ENCODE data around the gene CCDC88B. TPM values are rescaled to one million over a fixed set of nuclear protein-coding genes. Genes with fewer than 3 reads are reported as not detected.
"Not testable (repeated sequence)": the region's sequence is repeated elsewhere in the genome, so short reads cannot be mapped to it uniquely, and the experiment has no call there.

Gene CCDC88B
- total and polyA plus RNA-seq, 5 donors from 2014 or later: 7.4 to 144 (median 10.2) TPM

DNA sequence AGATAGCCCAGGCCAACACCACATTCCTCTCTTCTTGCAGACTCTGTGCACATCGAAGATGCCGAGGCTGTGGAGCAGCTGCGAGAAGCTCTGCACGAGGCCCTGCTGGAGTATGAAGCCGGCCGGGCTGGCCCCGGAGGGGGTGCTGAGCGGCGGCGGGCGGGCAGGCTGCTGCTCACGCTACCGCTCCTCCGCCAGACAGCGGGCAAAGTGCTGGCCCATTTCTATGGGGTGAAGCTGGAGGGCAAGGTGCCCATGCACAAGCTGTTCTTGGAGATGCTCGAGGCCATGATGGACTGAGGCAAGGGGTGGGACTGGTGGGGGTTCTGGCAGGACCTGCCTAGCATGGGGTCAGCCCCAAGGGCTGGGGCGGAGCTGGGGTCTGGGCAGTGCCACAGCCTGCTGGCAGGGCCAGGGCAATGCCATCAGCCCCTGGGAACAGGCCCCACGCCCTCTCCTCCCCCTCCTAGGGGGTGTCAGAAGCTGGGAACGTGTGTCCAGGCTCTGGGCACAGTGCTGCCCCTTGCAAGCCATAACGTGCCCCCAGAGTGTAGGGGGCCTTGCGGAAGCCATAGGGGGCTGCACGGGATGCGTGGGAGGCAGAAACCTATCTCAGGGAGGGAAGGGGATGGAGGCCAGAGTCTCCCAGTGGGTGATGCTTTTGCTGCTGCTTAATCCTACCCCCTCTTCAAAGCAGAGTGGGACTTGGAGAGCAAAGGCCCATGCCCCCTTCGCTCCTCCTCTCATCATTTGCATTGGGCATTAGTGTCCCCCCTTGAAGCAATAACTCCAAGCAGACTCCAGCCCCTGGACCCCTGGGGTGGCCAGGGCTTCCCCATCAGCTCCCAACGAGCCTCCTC lies 24.1 kb upstream of the CCDC88B start:
- not testable (repeated sequence) for H3K4me3 ChIP-seq (ENCODE audit: low read depth, low read length); H3K27me3 ChIP-seq (ENCODE audit: control insufficient read depth, insufficient read depth, low read length); ATAC-seq (ENCODE audit: low read depth in 2 of 2); H3K9me3 ChIP-seq (ENCODE audit: control insufficient read depth in 2 of 2, low read length in 2 of 2); DNase-seq; H3K9me3 Mint-ChIP-seq; H3K27me3 Mint-ChIP-seq; H3K36me3 ChIP-seq (ENCODE audit: control insufficient read depth, insufficient read depth, low read length)
- Histone ChIP-seq H3K27ac (ENCODE audit: insufficient read depth, low read length, poor library complexity, severe bottlenecking) (peak overlapping the region; percentile 98), H3K4me1 (ENCODE audit: control insufficient read depth, insufficient read depth, low read length, poor library complexity, severe bottlenecking) (peaks cover 31% of the 10 kb centered on the region)
- peaks cover 22% of the 10 kb centered on the region for H3K36me3 Mint-ChIP-seq
- peak overlapping the region; percentile 93 to 97 (median 96) for H3K4me3 Mint-ChIP-seq
- H3K4me1 Mint-ChIP-seq: peaks cover 0 to 57% (median 32%) of the 10 kb centered on the region in 4 donors
- peak overlapping the region; percentile 99 to 100 (median 100) for H3K27ac Mint-ChIP-seq

DNA sequence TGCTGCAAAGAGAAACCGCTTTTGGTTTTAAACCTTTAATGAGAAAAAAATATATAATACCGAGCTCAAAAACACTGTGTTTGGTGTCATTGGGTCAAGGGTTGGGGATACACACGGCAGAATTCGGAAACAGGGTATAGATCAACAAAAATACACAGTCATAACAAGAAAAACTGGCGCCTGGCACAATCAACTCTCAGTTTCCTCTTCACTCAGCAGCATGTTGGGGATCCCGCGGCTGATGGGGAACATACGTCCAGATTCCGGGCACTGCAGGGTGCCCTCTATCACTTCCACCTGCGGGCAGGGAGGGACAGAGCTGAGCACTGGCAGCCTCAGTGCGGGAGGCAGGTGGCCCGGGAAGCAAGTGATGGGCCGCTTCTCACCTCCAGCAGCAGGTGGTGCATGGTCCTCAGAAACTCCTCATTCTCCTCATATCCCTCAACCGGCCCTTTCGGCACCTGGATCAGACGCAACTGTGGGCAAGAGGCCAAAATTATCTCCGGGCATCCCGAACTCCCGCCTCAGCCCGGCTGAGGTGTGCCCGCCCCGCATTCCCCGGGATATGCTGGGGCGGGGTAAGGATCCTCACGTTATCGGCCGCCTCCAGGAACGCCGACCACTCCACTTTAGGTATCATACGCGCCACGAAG lies 23.2 kb upstream of the CCDC88B start:
- H3K27ac ChIP-seq (ENCODE audit: insufficient read depth, low read length, poor library complexity, severe bottlenecking): peak overlapping the region; percentile 98
- H3K27me3 ChIP-seq (ENCODE audit: control insufficient read depth, insufficient read depth, low read length): no peaks in the 10 kb centered on the region
- H3K9me3 ChIP-seq (ENCODE audit: control insufficient read depth in 2 of 2, low read length in 2 of 2): no peaks in the 10 kb centered on the region
- H3K27ac Mint-ChIP-seq: peak overlapping the region; percentile 99 to 100 (median 100)
- peaks cover 0 to 57% (median 32%) of the 10 kb centered on the region in 4 donors for H3K4me1 Mint-ChIP-seq
- H3K4me3 ChIP-seq (ENCODE audit: low read depth, low read length): peak overlapping the region; percentile 89
- peak overlapping the region; percentile 93 to 97 (median 96) for H3K4me3 Mint-ChIP-seq
- ATAC-seq (ENCODE audit: low read depth in 2 of 2): no peak
- H3K36me3 ChIP-seq (ENCODE audit: control insufficient read depth, insufficient read depth, low read length): peaks cover 8% of the 10 kb centered on the region
- H3K9me3 Mint-ChIP-seq: peaks cover 0 to 2% (median 0%) of the 10 kb centered on the region in 7 donors
- H3K36me3 Mint-ChIP-seq: peaks cover 28% of the 10 kb centered on the region
- DNase-seq: peak in 2 of 3 donors; percentile 28 to 67
- H3K4me1 ChIP-seq (ENCODE audit: control insufficient read depth, insufficient read depth, low read length, poor library complexity, severe bottlenecking): peaks cover 31% of the 10 kb centered on the region
- H3K27me3 Mint-ChIP-seq: no peaks in the 10 kb centered on the region

DNA sequence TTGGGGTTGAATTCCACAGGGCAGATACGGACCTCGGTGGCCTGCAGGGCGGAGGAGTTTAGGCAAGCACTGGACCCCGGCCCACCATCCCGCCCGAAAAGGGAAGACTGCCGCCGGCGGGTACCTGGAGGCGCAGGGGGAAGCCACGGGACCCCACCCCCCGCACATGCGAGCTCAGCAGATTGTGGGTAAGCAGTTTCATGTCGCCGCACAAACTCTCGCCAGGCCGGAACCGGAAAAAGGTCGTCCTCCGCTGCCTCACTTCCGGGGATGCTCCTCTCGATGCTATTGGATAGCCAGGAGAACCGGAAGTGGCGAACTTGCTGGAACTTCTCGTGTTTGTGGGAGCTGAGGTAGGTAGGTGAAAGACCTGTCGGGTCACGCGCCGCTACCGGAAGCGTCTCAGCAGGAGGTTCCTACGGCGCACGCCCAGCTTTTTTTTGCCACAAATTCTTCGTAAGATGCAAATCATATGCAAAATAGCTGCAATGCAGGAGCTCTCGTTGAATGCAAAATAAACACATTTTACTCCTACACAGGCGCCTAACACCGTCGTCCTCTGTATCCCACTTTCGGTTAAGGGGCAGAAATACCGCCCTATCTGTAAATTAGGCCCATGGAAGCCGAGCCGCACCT lies 22.6 kb upstream of the CCDC88B start, which contains the start of gene TRMT112:
TRMT112 (minus strand) TSS at position 235 of the 636 bp plus-strand sequence; CDS start at position 202, 33 bp downstream.
- H3K27me3 ChIP-seq (ENCODE audit: control insufficient read depth, insufficient read depth, low read length): no peaks in the 10 kb centered on the region
- H3K27me3 Mint-ChIP-seq: no peaks in the 10 kb centered on the region
- H3K27ac Mint-ChIP-seq: peak within 1 kb of the TSS; percentile 99 to 100 (median 100)
- peaks cover 0 to 54% (median 32%) of the 10 kb centered on the region in 4 donors for H3K4me1 Mint-ChIP-seq
- ATAC-seq (ENCODE audit: low read depth in 2 of 2): peak; percentile 81
- H3K36me3 Mint-ChIP-seq: peaks cover 27% of the 10 kb centered on the region
- H3K36me3 ChIP-seq (ENCODE audit: control insufficient read depth, insufficient read depth, low read length): peaks cover 8% of the 10 kb centered on the region
- H3K4me1 ChIP-seq (ENCODE audit: control insufficient read depth, insufficient read depth, low read length, poor library complexity, severe bottlenecking): peaks cover 31% of the 10 kb centered on the region
- H3K9me3 ChIP-seq (ENCODE audit: control insufficient read depth in 2 of 2, low read length in 2 of 2): no peaks in the 10 kb centered on the region
- H3K9me3 Mint-ChIP-seq: peaks cover 0 to 2% (median 0%) of the 10 kb centered on the region in 7 donors
- H3K27ac ChIP-seq (ENCODE audit: insufficient read depth, low read length, poor library complexity, severe bottlenecking): peak within 1 kb of the TSS; percentile 98
- peak within 1 kb of the TSS; percentile 93 to 97 (median 96) for H3K4me3 Mint-ChIP-seq
- peak; percentile 98 for DNase-seq
- peak within 1 kb of the TSS; percentile 89 for H3K4me3 ChIP-seq (ENCODE audit: low read depth, low read length)

DNA sequence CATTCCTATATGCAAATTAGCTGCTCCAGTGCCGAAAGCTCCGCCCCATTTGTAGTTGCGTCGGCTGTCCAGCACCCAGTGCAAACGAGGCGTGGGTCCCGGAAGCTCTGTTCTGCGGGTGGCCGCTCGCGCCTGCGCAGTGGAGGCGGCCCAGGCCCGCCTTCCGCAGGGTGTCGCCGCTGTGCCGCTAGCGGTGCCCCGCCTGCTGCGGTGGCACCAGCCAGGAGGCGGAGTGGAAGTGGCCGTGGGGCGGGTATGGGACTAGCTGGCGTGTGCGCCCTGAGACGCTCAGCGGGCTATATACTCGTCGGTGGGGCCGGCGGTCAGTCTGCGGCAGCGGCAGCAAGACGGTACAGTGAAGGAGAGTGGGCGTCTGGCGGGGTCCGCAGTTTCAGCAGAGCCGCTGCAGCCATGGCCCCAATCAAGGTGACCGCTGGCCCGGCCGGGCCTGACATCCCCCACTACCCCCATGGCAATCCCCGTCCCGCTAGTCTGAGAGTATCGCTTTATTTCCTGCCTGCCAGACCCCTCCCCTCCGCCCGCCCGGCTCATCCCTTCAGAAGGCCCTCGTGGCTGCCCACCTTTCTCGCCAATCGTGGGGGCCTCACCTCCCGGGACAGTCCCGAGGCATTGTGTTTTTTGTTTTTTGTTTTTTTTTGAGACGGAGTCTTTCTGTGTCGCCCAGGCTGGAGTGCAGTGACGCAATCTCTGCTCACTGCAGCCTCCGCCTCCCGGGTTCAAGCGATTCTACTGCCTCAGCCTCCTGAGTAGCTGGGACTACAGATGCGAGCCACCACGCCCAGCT lies 21.8 kb upstream of the CCDC88B start, which contains the start of gene PRDX5:
PRDX5 (plus strand) TSS at position 161 of the 805 bp plus-strand sequence; CDS start at position 256, 95 bp downstream.
- H3K9me3 Mint-ChIP-seq: no peaks in the 10 kb centered on the region
- peaks cover 8% of the 10 kb centered on the region for H3K36me3 ChIP-seq (ENCODE audit: control insufficient read depth, insufficient read depth, low read length)
- H3K4me3 ChIP-seq (ENCODE audit: low read depth, low read length): peak within 1 kb of the TSS; percentile 89
- peak within 1 kb of the TSS; percentile 99 to 100 (median 100) for H3K27ac Mint-ChIP-seq
- H3K4me1 Mint-ChIP-seq: peaks cover 0 to 47% (median 28%) of the 10 kb centered on the region in 4 donors
- no peaks in the 10 kb centered on the region for H3K27me3 Mint-ChIP-seq
- ATAC-seq (ENCODE audit: low read depth in 2 of 2) (peak; percentile 78 to 82), DNase-seq (peak; percentile 93 to 98 (median 97))
- H3K4me1 ChIP-seq (ENCODE audit: control insufficient read depth, insufficient read depth, low read length, poor library complexity, severe bottlenecking): peaks cover 31% of the 10 kb centered on the region
- H3K27me3 ChIP-seq (ENCODE audit: control insufficient read depth, insufficient read depth, low read length): no peaks in the 10 kb centered on the region
- H3K27ac ChIP-seq (ENCODE audit: insufficient read depth, low read length, poor library complexity, severe bottlenecking): peak within 1 kb of the TSS; percentile 98
- H3K4me3 Mint-ChIP-seq: peak within 1 kb of the TSS; percentile 93 to 97 (median 96)
- no peaks in the 10 kb centered on the region for H3K9me3 ChIP-seq (ENCODE audit: control insufficient read depth in 2 of 2, low read length in 2 of 2)
- H3K36me3 Mint-ChIP-seq: peaks cover 21% of the 10 kb centered on the region

DNA sequence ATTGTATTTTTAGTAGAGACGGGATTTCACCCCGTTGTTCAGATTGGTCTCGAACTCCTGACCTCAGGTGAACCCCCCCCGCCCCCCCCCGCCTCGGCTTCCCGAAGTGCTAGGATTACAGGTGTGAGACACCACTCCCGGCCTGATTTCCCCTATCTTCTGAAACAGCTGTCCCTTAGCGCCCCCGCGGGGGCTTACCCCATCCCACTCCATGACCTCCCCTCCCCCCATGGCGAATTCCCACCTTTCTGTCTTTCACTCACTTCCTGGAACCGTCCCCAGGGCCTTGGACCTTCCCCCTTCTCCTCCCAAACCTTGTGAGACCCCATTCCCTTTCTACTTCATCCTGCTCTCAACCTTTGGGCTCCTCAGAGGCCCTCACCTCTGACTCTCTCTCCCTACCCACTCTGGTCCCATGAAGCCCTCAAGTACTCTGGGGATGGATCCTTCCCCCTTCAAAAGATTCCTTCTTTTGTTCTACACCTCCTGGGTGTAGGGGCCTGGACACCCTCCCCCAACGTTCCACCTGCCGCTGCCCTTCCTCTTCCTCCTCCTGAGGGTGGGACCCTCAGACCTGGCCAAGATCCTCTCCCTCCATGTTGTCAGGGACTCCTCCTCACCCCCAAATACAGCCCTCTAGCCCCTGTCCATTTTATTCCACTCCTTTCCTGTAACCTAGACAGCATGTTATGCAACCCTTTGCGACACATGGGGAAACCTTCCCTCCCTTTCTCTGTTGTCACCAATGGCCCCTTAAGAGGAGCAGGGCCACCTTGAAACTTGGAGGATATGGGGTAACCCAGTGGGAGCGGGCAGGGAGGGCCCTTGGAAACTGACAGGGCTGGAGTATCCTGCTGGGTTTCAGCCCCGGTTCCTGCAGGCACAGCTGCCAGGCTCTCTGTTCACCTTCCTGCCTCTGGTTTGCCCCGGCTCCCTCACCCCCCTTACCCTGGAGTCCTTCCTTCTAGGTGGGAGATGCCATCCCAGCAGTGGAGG lies 20.9 kb upstream of the CCDC88B start:
- Mint-ChIP-seq H3K9me3 (no peaks in the 10 kb centered on the region), H3K27me3 (no peaks in the 10 kb centered on the region), H3K36me3 (peaks cover 18% of the 10 kb centered on the region), H3K27ac (peak overlapping the region; percentile 95 to 100 (median 99)), H3K4me3 (peak overlapping the region; percentile 93 to 97 (median 96)), H3K4me1 (peaks cover 0 to 44% (median 26%) of the 10 kb centered on the region in 4 donors)
- Histone ChIP-seq H3K27ac (ENCODE audit: insufficient read depth, low read length, poor library complexity, severe bottlenecking) (peak overlapping the region; percentile 98), H3K36me3 (ENCODE audit: control insufficient read depth, insufficient read depth, low read length) (peaks cover 8% of the 10 kb centered on the region), H3K9me3 (ENCODE audit: control insufficient read depth in 2 of 2, low read length in 2 of 2) (no peaks in the 10 kb centered on the region), H3K4me3 (ENCODE audit: low read depth, low read length) (peak overlapping the region; percentile 26), H3K27me3 (ENCODE audit: control insufficient read depth, insufficient read depth, low read length) (no peaks in the 10 kb centered on the region), H3K4me1 (ENCODE audit: control insufficient read depth, insufficient read depth, low read length, poor library complexity, severe bottlenecking) (peaks cover 31% of the 10 kb centered on the region)
- ATAC-seq (ENCODE audit: low read depth in 2 of 2) (no peak), DNase-seq (no peak)

DNA sequence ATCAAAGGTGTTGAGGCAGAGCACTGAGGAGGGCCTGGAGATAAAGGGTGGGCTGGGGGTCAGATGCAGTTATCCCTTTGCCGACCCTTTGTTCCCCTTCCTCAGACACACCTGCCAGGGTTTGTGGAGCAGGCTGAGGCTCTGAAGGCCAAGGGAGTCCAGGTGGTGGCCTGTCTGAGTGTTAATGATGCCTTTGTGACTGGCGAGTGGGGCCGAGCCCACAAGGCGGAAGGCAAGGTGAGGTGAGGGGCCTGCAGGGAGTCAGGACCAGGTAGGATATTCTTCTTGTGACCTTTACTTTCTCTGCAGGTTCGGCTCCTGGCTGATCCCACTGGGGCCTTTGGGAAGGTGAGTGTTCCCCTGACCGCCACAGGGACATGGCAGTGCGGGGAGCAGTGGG lies 19.4 kb upstream of the CCDC88B start:
- H3K4me1 Mint-ChIP-seq: peaks cover 0 to 42% (median 26%) of the 10 kb centered on the region in 4 donors
- no peaks in the 10 kb centered on the region for H3K27me3 ChIP-seq (ENCODE audit: control insufficient read depth, insufficient read depth, low read length)
- ATAC-seq (ENCODE audit: low read depth in 2 of 2) (no peak), DNase-seq (no peak)
- H3K36me3 Mint-ChIP-seq: peaks cover 18% of the 10 kb centered on the region
- no peak overlapping the region for H3K4me3 ChIP-seq (ENCODE audit: low read depth, low read length)
- no peaks in the 10 kb centered on the region for H3K9me3 ChIP-seq (ENCODE audit: control insufficient read depth in 2 of 2, low read length in 2 of 2)
- H3K27ac ChIP-seq (ENCODE audit: insufficient read depth, low read length, poor library complexity, severe bottlenecking): no peak overlapping the region
- peaks cover 3% of the 10 kb centered on the region for H3K36me3 ChIP-seq (ENCODE audit: control insufficient read depth, insufficient read depth, low read length)
- peak overlapping the region in 1 of 3 donors; percentile 5 for H3K27ac Mint-ChIP-seq
- H3K9me3 Mint-ChIP-seq: no peaks in the 10 kb centered on the region
- H3K27me3 Mint-ChIP-seq: no peaks in the 10 kb centered on the region
- peaks cover 31% of the 10 kb centered on the region for H3K4me1 ChIP-seq (ENCODE audit: control insufficient read depth, insufficient read depth, low read length, poor library complexity, severe bottlenecking)
- H3K4me3 Mint-ChIP-seq: peak overlapping the region in 2 of 4 donors; percentile 84 to 95
